ENCODE results near the gene RNPEPL1. TPM values are rescaled to one million over a fixed set of nuclear protein-coding genes. Genes with fewer than 3 reads are reported as not detected.
"Not testable (repeated sequence)": the region's sequence is repeated elsewhere in the genome, so short reads cannot be mapped to it uniquely, and the experiment has no call there.

The RNPEPL1 gene
- total and polyA plus RNA-seq, 2 experiments from 2014 or later = 6.0 to 21.0 TPM

GRCh38 chr2:240560084-240560479 lies 8.2 kb upstream of the RNPEPL1 start, which contains the start of gene DUSP28:
DUSP28 (plus strand) TSS chr2:240560357; CDS start chr2:240560685, 328 bp downstream.
- H3K4me2 ChIP-seq = peak within 1 kb of the TSS; percentile 93
- H3K27ac ChIP-seq (ENCODE audit: low read depth) = peak within 1 kb of the TSS; percentile 70; the same call in 1 of the 2 replicates
- H2AFZ ChIP-seq = peak within 1 kb of the TSS; percentile 95
- no peaks in the 10 kb centered on the region for H3K36me3 ChIP-seq (ENCODE audit: insufficient read depth)
- peak within 1 kb of the TSS; percentile 82 for H3K27ac Mint-ChIP-seq
- peaks cover 32% of the 10 kb centered on the region for H3K27me3 Mint-ChIP-seq (ENCODE audit: insufficient read depth, low read depth, poor library complexity)
- 0 out of 2 replicates have a peak, but pooled peaks cover 5% of the 10 kb centered on the region for H3F3A ChIP-seq (replicated peaks; ENCODE audit: low read depth)
- peak within 1 kb of the TSS; percentile 71 for H3K4me3 Mint-ChIP-seq
- DNase-seq (ENCODE audit: low spot score) (peak; percentile 79), ATAC-seq (peak; percentile 50)
- peak; percentile 50; the same call in 1 of the 2 replicates for TF ChIP-seq CREB1 (CRISPR knock-in tag; IDR thresholded peaks at IDR 0.05; ENCODE audit: low read depth)
- peak; percentile 74 for TF ChIP-seq POLR2AphosphoS5 (IDR thresholded peaks at IDR 0.05; ENCODE audit: low read depth)
- no peak for TF ChIP-seq EZH2 (IDR thresholded peaks at IDR 0.05; ENCODE audit: low read depth, unreplicated experiment)
- H3K4me1 Mint-ChIP-seq = peaks cover 30% of the 10 kb centered on the region
- no peaks in the 10 kb centered on the region; the same call in 2 of the 3 replicates for H3K9me3 Mint-ChIP-seq
- no peaks in the 10 kb centered on the region for H4K20me1 ChIP-seq (replicated peaks; ENCODE audit: insufficient read depth)
- peaks cover 24% of the 10 kb centered on the region for H3K27me3 ChIP-seq (ENCODE audit: insufficient read depth)
- H3K9me2 ChIP-seq (ENCODE audit: insufficient read depth) = peaks cover 6% of the 10 kb centered on the region
- H3K4me3 ChIP-seq = peak within 1 kb of the TSS; percentile 81
- peaks cover 15% of the 10 kb centered on the region for H3K4me1 ChIP-seq (ENCODE audit: insufficient read depth)
- peaks cover 9% of the 10 kb centered on the region; the same call in 2 of the 3 replicates for H3K36me3 Mint-ChIP-seq (ENCODE audit: low read depth)
- H3K79me2 ChIP-seq (replicated peaks; ENCODE audit: insufficient read depth) = peaks cover 9% of the 10 kb centered on the region; the same call in 1 of the 2 replicates

- DNase-seq (ENCODE audit: low spot score) (peak; percentile 99), ATAC-seq (peak; percentile 59)
- Histone ChIP-seq H3K79me2 (replicated peaks; ENCODE audit: insufficient read depth) (peaks cover 9% of the 10 kb centered on the region; the same call in 1 of the 2 replicates), H4K20me1 (replicated peaks; ENCODE audit: insufficient read depth) (no peaks in the 10 kb centered on the region), H3K36me3 (ENCODE audit: insufficient read depth) (no peaks in the 10 kb centered on the region), H2AFZ (peak overlapping the region; percentile 95; the same call in 1 of the 2 replicates), H3K9me2 (ENCODE audit: insufficient read depth) (peaks cover 6% of the 10 kb centered on the region), H3K4me2 (peak overlapping the region; percentile 93), H3K4me3 (peak overlapping the region; percentile 81), H3K27me3 (ENCODE audit: insufficient read depth) (peaks cover 24% of the 10 kb centered on the region), H3K27ac (ENCODE audit: low read depth) (no peak overlapping the region), H3F3A (replicated peaks; ENCODE audit: low read depth) (0 out of 2 replicates have a peak, but pooled peaks cover 5% of the 10 kb centered on the region), H3K4me1 (ENCODE audit: insufficient read depth) (peaks cover 15% of the 10 kb centered on the region)
- H3K27ac Mint-ChIP-seq = peak overlapping the region; percentile 82
- H3K36me3 Mint-ChIP-seq (ENCODE audit: low read depth) = peaks cover 9% of the 10 kb centered on the region; the same call in 2 of the 3 replicates
- H3K4me1 Mint-ChIP-seq = peaks cover 36% of the 10 kb centered on the region
- H3K9me3 Mint-ChIP-seq = no peaks in the 10 kb centered on the region; the same call in 2 of the 3 replicates
- TF ChIP-seq EZH2phosphoT487 (IDR thresholded peaks at IDR 0.05; ENCODE audit: unreplicated experiment) (no peak), POLR2AphosphoS5 (IDR thresholded peaks at IDR 0.05; ENCODE audit: low read depth) (peak; percentile 94)
- H3K4me3 Mint-ChIP-seq = peak overlapping the region; percentile 71
- peaks cover 32% of the 10 kb centered on the region for H3K27me3 Mint-ChIP-seq (ENCODE audit: insufficient read depth, low read depth, poor library complexity)
These were observed 7.6 kb upstream of the RNPEPL1 start for GRCh38 chr2:240560480-240561324.

DNA sequence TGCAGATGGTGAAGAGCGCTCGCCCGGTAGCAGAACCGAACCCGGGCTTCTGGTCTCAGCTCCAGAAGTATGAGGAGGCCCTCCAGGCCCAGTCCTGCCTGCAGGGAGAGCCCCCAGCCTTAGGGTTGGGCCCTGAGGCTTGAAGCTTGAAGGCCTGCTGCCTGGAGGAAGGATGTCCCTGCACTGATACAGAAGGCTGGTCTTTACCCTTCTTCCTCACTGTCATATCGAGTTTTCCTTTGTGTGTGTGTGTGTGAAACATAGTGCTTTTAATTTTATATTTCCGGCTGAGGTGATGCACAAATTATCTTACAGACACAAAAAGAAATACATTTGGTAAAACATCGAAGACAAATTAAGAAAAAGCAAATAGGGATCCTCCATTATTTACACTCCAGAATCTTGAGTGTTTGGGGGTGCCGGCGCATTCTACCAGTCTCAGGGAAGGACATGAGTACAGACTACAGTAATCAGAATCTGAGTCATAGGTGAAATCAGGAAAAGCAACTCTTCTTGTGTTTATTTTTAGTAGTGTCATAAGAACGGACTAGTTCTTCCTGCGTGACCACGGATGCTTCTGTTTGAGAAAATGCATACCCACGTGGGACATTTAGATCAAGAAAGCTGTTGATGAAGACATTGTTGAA lies 6.8 kb upstream of the RNPEPL1 start:
- H2AFZ ChIP-seq = peak overlapping the region; percentile 95

DNA sequence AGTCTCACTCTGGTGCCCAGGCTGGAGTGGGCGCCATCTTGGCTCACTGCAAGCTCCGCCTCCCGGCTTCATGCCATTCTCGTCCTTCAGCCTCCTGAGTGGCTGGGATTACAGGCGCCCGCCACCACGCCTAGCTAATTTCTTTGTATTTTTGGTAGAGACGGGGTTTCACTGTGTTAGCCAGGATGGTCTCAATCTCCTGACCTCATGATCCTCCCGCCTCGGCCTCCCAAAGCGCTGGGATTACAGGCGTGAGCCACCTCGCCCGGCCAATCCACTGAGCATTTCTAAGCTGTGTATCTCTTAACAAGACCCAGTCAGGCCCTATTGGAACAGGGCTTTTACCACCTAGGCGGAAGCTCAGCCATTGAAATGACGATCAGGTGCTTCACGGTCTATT lies 5.1 kb upstream of the RNPEPL1 start:
- not testable (repeated sequence) for H3K9me3 Mint-ChIP-seq; H3K79me2 ChIP-seq (replicated peaks; ENCODE audit: insufficient read depth); H3K9me2 ChIP-seq (ENCODE audit: insufficient read depth); H3K4me2 ChIP-seq; H3K4me3 ChIP-seq; H3K27ac Mint-ChIP-seq; DNase-seq (ENCODE audit: low spot score); H4K20me1 ChIP-seq (replicated peaks; ENCODE audit: insufficient read depth); H3K27ac ChIP-seq (ENCODE audit: low read depth); H3K4me3 Mint-ChIP-seq; H3K36me3 ChIP-seq (ENCODE audit: insufficient read depth); H2AFZ ChIP-seq; ATAC-seq; H3K36me3 Mint-ChIP-seq (ENCODE audit: low read depth)
- Histone ChIP-seq H3F3A (replicated peaks; ENCODE audit: low read depth) (peaks cover 12% of the 10 kb centered on the region; the same call in 1 of the 2 replicates), H3K4me1 (ENCODE audit: insufficient read depth) (peaks cover 15% of the 10 kb centered on the region), H3K27me3 (ENCODE audit: insufficient read depth) (peaks cover 33% of the 10 kb centered on the region)
- Mint-ChIP-seq H3K27me3 (ENCODE audit: insufficient read depth, low read depth, poor library complexity) (peaks cover 39% of the 10 kb centered on the region), H3K4me1 (peaks cover 43% of the 10 kb centered on the region)

More for the DNA sequence above, 6.8 kb upstream of the RNPEPL1 start:
- peaks cover 20% of the 10 kb centered on the region for H3K4me1 ChIP-seq (ENCODE audit: insufficient read depth)
- peaks cover 9% of the 10 kb centered on the region; the same call in 1 of the 2 replicates for H3K79me2 ChIP-seq (replicated peaks; ENCODE audit: insufficient read depth)
- H3K27ac ChIP-seq (ENCODE audit: low read depth) = peak overlapping the region; percentile 70; the same call in 1 of the 2 replicates
- peak overlapping the region; percentile 93 for H3K4me2 ChIP-seq
- TF ChIP-seq CTCF (conservative IDR thresholded peaks at IDR 0.05; ENCODE audit: low read depth in 2 of 2) = peak in 1 of 2 experiments; percentile 13; a peak in 1 of 4 replicates
- TF ChIP-seq JUNB (IDR thresholded peaks at IDR 0.05; ENCODE audit: unreplicated experiment) = no peak
- TF ChIP-seq STAT1 (IDR thresholded peaks at IDR 0.05; ENCODE audit: unreplicated experiment) = no peak
- TF ChIP-seq EZH2phosphoT487 (IDR thresholded peaks at IDR 0.05; ENCODE audit: unreplicated experiment) = no peak
- Mint-ChIP-seq H3K9me3 (no peaks in the 10 kb centered on the region; the same call in 2 of the 3 replicates), H3K4me1 (peaks cover 40% of the 10 kb centered on the region), H3K27me3 (ENCODE audit: insufficient read depth, low read depth, poor library complexity) (peaks cover 32% of the 10 kb centered on the region), H3K4me3 (peak overlapping the region; percentile 71), H3K27ac (peak overlapping the region; percentile 82), H3K36me3 (ENCODE audit: low read depth) (peaks cover 9% of the 10 kb centered on the region; the same call in 2 of the 3 replicates)
- H4K20me1 ChIP-seq (replicated peaks; ENCODE audit: insufficient read depth) = no peaks in the 10 kb centered on the region
- no peak for DNase-seq (ENCODE audit: low spot score)
- H3K27me3 ChIP-seq (ENCODE audit: insufficient read depth) = peaks cover 24% of the 10 kb centered on the region
- H3K4me3 ChIP-seq = peak overlapping the region; percentile 81
- no peak for ATAC-seq
- H3K9me2 ChIP-seq (ENCODE audit: insufficient read depth) = peaks cover 6% of the 10 kb centered on the region
- no peaks in the 10 kb centered on the region for H3K36me3 ChIP-seq (ENCODE audit: insufficient read depth)
- H3F3A ChIP-seq (replicated peaks; ENCODE audit: low read depth) = 0 out of 2 replicates have a peak, but pooled peaks cover 5% of the 10 kb centered on the region
